Psoas muscle (tissue), 8 donors: Measurements from ENCODE around the gene VWA3B. TPM values are rescaled to one million over a fixed set of nuclear protein-coding genes. Genes with fewer than 3 reads are reported as not detected.
"Not testable (repeated sequence)": the region's sequence is repeated elsewhere in the genome, so short reads cannot be mapped to it uniquely, and the experiment has no call there.

Source experiments
- ATAC-seq, 4 donors: fragments of 200-7000 bp; cut with Tn5 transposase; one replicate each; pipeline ENCODE4 v1.9.1; 2020; ENCODE audit warnings: moderate library complexity in 3 of 4, mild to moderate bottlenecking in 2 of 4
- DNase-seq, 2 donors: peaks; one replicate each; pipeline ENCODE4 v3.0.0-alpha.2; 2020
- H3K27ac ChIP-seq: fragments of 200-600 bp; one replicate; pipeline ENCODE4 v1.8.0; 2022
- H3K27me3 ChIP-seq, 3 donors: fragments of 200-600 bp in 1 of 3; one replicate each; pipeline versions ENCODE4 v1.6.1 to v1.8.0; 2013 to 2022; ENCODE audit warnings: low read length in 2 of 3, mild to moderate bottlenecking in 2 of 3, moderate library complexity in 1 of 3; ENCODE audit not compliant: insufficient read depth in 3 of 3
- H3K36me3 ChIP-seq, 2 donors: fragments of 200-600 bp in 1 of 2; one replicate each; pipeline versions ENCODE4 v1.6.1 to v1.8.0; 2013 to 2022; ENCODE audit warnings: low read depth in 1 of 2, mild to moderate bottlenecking in 1 of 2, moderate library complexity in 1 of 2; ENCODE audit not compliant: insufficient read depth in 1 of 2
- H3K4me1 ChIP-seq: fragments of 200-600 bp; one replicate; pipeline ENCODE4 v1.8.0; 2022
- H3K4me3 ChIP-seq: fragments of 200-600 bp; one replicate; pipeline ENCODE4 v1.8.0; 2022; ENCODE audit warnings: mild to moderate bottlenecking
- H3K9me3 ChIP-seq: fragments of 200-600 bp; one replicate; pipeline ENCODE4 v1.8.0; 2022
- WGBS, 3 donors: extraction: QIAGEN DNeasy Blood & Tissue Kit; methylation state at CpG; one replicate each; pipeline versions ENCODE4 v1.1.6 to v1.1.7; 2013; 5-methylcytosine and 5-hydroxymethylcytosine counted together
- intact Hi-C, 2 donors: fragments of 100-400 bp; cut with DNase I; formaldehyde crosslinking; loops; one replicate each; pipeline versions ENCODE4 v1.11.0 to v1.14.2; 2022
- polyA plus RNA-seq, 3 donors: library from polyadenylated mRNA; stranded (reverse); fragments of 200-250 nt; gene quantifications; one replicate each; pipeline ENCODE4 v1.2.3, GENCODE V29; 2013
- total RNA-seq, 4 donors: library from RNA; stranded (reverse); fragmentation: NEBNext Ultra II Directional in 2 of 4; extraction: Animal tissue kit (Norgen Biotek cat#: 25700) in 2 of 4; gene quantifications; one replicate each; pipeline versions ENCODE4 v1.2.1 to v1.2.4, GENCODE V29; 2021 to 2023
- TF ChIP-seq, protein P1 (sequence below): fragments of 200-600 bp; IDR thresholded peaks from one replicate; pipeline ENCODE4 v1.8.0; 2022; ENCODE audit warnings: antibody characterized with exemption
- donor health status: healthy with polysubstance abuse.
- donor health status: DM: no; HTN: no; CAD: no; lungs with moderate emphysema.
- donor health status: Bipolar disorder and iron deficiency.
- donor health status: healthy.
- donor health status: DM: yes; HTN: yes; CAD: no.
- donor health status: DM: no; HTN: no; CAD: no.
- donor health status: DM: no; HTN: no; CAD: no.
- donor health status: DM: yes; HTN: yes; CAD: no.

The VWA3B gene
- total and polyA plus RNA-seq, 7 donors = 0.01 to 0.24 (median 0.21) TPM; not detected in 3

DNA sequence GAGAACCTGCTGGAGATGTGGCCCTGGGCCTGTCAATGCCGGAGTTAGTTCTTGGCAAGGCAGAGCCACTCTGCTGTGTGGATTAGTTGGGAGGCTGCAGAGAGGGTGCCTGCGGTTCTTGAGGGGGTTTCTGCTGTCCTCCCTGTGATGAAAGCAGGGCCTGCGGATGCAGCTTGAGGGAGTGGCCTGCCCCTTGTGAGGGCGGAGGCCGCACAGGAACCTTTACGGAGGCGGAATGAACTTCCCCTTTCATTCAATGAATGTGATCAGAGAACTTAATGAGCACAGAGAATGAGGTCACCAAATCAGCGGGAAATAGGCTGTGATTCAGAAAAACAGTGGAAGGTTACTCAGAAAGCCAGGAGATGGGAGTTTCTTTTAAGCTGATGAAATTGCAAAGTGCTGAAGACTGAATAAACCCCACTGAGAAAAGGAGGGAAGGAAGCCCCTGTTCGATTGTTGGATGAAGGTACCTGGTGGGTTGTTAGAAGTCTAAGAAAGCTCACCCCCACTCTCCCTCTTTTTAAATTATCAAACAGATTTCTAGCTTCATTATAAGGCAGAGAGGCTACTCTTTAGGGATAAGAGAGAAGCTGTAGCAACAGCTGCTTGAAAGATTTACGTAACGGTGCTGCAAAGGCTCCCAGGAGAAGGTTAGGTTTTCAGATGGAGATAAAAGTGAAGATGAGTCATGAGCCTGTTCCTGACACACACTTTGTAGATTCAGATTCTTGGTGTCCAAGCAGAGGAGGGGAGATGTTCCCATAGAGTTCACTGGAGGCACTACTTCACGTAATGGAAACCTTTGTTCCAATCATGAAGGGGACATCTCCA lies 47.4 kb downstream of the VWA3B start:
- Histone ChIP-seq H3K36me3 (no peaks in the 10 kb centered on the region), H3K27me3 (no peaks in the 10 kb centered on the region), H3K9me3 (no peaks in the 10 kb centered on the region), H3K27ac (peak overlapping the region; percentile 63), H3K4me1 (peaks cover 7% of the 10 kb centered on the region), H3K4me3 (no peak overlapping the region)
- intact Hi-C loops = no loop called here
- peak; percentile 77 to 93 (median 82) for ATAC-seq
- peak in 1 of 2 donors; percentile 64 for DNase-seq
- TF ChIP-seq, protein P1, sequence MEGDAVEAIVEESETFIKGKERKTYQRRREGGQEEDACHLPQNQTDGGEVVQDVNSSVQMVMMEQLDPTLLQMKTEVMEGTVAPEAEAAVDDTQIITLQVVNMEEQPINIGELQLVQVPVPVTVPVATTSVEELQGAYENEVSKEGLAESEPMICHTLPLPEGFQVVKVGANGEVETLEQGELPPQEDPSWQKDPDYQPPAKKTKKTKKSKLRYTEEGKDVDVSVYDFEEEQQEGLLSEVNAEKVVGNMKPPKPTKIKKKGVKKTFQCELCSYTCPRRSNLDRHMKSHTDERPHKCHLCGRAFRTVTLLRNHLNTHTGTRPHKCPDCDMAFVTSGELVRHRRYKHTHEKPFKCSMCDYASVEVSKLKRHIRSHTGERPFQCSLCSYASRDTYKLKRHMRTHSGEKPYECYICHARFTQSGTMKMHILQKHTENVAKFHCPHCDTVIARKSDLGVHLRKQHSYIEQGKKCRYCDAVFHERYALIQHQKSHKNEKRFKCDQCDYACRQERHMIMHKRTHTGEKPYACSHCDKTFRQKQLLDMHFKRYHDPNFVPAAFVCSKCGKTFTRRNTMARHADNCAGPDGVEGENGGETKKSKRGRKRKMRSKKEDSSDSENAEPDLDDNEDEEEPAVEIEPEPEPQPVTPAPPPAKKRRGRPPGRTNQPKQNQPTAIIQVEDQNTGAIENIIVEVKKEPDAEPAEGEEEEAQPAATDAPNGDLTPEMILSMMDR = no peak
- WGBS, 3 donors = 52 to 60% (median 52%) methylated on average over 12 of the region's 12 CpGs

DNA sequence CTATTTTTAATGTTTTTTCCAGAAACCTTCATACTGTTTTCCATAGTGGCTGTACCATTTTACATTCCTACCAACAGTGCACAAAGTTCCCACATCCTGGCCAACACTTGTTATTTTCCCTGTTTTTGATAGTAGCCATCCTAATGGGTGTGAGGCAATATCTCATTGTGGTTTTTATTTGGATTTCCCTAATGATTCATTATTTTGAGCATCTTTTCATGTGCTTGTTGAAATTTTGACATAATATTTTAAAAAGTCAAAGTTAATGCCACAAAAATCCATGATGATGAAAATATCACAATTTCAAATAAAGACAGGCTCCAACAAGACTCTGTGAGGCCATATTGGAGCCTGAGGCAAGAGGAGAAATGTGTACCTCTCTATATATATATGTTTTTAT lies 50.2 kb downstream of the VWA3B start:
- no peak for ATAC-seq

DNA sequence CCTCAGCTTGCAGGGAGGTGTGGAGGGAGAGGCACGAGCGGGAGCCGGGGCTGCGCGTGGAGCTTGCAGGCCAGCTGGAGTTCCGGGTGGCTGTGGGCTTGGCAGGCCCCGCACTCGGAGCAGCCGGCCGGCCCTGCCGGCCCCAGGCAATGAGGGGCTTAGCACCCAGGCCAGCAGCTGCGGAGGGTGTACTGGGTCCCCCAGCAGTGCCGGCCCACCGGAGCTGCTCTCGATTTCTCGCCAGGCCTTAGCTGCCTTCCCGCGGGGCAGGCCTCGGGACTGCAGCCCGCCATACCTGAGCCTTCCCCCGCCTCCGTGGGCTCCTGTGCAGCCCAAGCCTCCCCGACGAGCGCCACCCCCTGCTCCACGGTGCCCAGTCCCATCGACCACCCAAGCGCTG lies 52.0 kb downstream of the VWA3B start:
- H3K27ac ChIP-seq, ATAC-seq, H3K9me3 ChIP-seq, H3K27me3 ChIP-seq, intact Hi-C loops, H3K36me3 ChIP-seq, DNase-seq, H3K4me3 ChIP-seq, H3K4me1 ChIP-seq: not testable (repeated sequence)
- WGBS, 3 donors = 92 to 98% (median 94%) methylated on average over 17 to 28 of the region's 28 CpGs

More for the DNA sequence above, 50.2 kb downstream of the VWA3B start:
- no peaks in the 10 kb centered on the region for H3K9me3 ChIP-seq
- no peaks in the 10 kb centered on the region for H3K36me3 ChIP-seq
- TF ChIP-seq, protein P1 = no peak
- intact Hi-C loops = no loop called here
- H3K27ac ChIP-seq = no peak overlapping the region
- no peak overlapping the region for H3K4me3 ChIP-seq
- H3K4me1 ChIP-seq = peaks cover 7% of the 10 kb centered on the region
- no peaks in the 10 kb centered on the region for H3K27me3 ChIP-seq
- DNase-seq = no peak

DNA sequence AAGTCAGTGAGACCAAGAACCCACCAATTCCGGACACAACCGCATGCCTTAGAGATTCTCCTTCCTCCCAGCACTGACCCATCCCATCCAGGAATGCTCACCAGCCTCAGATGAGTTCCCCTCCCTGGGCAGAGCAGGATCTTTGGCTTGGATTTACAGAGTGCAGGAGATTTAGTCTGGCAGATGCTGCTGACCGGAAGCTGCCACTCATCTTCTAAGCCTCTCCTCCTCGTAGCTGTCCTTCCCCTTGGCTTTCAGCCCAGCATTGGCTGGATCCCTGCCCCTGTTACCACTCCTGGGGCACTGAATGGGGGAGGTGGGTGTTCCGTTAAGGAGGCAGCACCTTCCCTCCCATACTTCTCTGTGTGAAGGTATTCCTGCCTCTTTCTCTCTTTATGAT lies 53.2 kb downstream of the VWA3B start:
- TF ChIP-seq, protein P1 = no peak
- intact Hi-C loops = no loop called here
- ATAC-seq (peak; percentile 63 to 91 (median 85)), DNase-seq (peak; percentile 42 to 61)
- Histone ChIP-seq H3K4me3 (no peak overlapping the region), H3K9me3 (no peaks in the 10 kb centered on the region), H3K27ac (no peak overlapping the region), H3K4me1 (no peaks in the 10 kb centered on the region), H3K27me3 (no peaks in the 10 kb centered on the region), H3K36me3 (no peaks in the 10 kb centered on the region)
- WGBS, 3 donors = 16 to 28% (median 23%) methylated on average over 5 of the region's 5 CpGs

DNA sequence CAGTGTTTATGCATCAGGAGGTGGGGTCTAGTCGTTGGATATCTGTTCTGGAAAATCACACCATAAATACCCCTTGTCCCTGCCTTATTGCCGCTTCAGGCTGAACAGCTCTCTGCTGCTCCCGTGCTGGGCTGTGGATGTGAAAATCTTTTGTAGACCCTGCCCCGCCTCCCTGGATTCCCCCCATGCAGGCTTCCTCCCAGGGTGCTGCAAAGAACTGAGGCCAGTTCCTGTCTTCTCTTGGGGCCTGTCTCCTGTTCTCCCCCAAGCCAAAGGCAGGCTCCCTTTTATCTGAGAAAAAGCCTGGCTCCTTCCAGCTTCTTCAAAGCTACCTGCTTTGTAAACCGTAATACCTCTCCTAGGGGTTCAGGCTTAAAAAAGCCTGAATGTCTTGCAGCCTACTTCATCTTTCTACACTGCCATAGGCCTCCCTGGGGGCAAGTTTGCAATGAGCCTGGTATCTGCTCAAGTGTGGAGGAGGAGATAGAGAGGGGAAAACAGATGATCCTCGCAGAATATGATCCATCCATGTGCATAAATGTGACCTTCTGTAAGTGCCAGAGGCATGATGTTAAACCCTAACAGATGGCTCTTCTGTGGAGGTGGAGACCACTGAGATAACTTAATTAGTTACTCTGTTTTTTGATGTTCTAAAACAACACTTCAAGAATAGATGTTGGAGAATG lies 55.3 kb downstream of the VWA3B start:
- no peaks in the 10 kb centered on the region for H3K9me3 ChIP-seq
- no peaks in the 10 kb centered on the region for H3K36me3 ChIP-seq
- intact Hi-C loops = no loop called here
- WGBS, 3 donors = 51 to 61% (median 59%) methylated on average over 6 of the region's 6 CpGs
- TF ChIP-seq, protein P1 = no peak
- ATAC-seq (no peak), DNase-seq (no peak)
- H3K27me3 ChIP-seq = no peaks in the 10 kb centered on the region
- H3K4me3 ChIP-seq = no peak overlapping the region
- H3K4me1 ChIP-seq = no peaks in the 10 kb centered on the region
- no peak overlapping the region for H3K27ac ChIP-seq
